NCI-H2171 treated with DMSO at 0.1 percent for 48 hours (cell line): ENCODE data around the gene GPALPP1.
A peak's percentile ranks its signal among the peaks of the same experiment; 100 is the strongest.
"Not testable (repeated sequence)": the region's sequence is repeated elsewhere in the genome, so short reads cannot be mapped to it uniquely, and the experiment has no call there.

Experiments
- DNase-seq: peaks from one replicate; lab custom pipeline; 2025; lab: John Stamatoyannopoulos, UW

The GPALPP1 gene

GRCh38 chr13:45007225-45007624, 17.9 kb downstream of the GPALPP1 start:
- no peak for DNase-seq

- no peak for DNase-seq
Measured at GRCh38 chr13:45007823-45008222, 18.5 kb downstream of the GPALPP1 start.

- no peak for DNase-seq
Measured at GRCh38 chr13:45011198-45011597, 21.9 kb downstream of the GPALPP1 start.

- DNase-seq, result no peak
Measured at GRCh38 chr13:45015300-45015699, 26.0 kb downstream of the GPALPP1 start.

GRCh38 chr13:45016792-45017425, 27.6 kb downstream of the GPALPP1 start:
- DNase-seq, result no peak

GRCh38 chr13:45019981-45020380, 30.6 kb downstream of the GPALPP1 start:
- not testable (repeated sequence) for DNase-seq

GRCh38 chr13:45021250-45021649, 31.9 kb downstream of the GPALPP1 start:
- DNase-seq, result no peak

- DNase-seq, result no peak
Measured at GRCh38 chr13:45024847-45025246, 35.5 kb downstream of the GPALPP1 start.

- no peak for DNase-seq
Measured at GRCh38 chr13:45034342-45034741, 45.0 kb downstream of the GPALPP1 start.

GRCh38 chr13:45036206-45036605, 46.9 kb downstream of the GPALPP1 start:
- DNase-seq, result no peak

GRCh38 chr13:45040173-45040572, 50.8 kb downstream of the GPALPP1 start:
- DNase-seq, result no peak

- DNase-seq, result no peak
Measured at GRCh38 chr13:45040622-45041021, 51.3 kb downstream of the GPALPP1 start.

GRCh38 chr13:45042539-45042938, 53.2 kb downstream of the GPALPP1 start:
- DNase-seq, result no peak

GRCh38 chr13:45046445-45046844, 57.1 kb downstream of the GPALPP1 start:
- no peak for DNase-seq

GRCh38 chr13:45047394-45048310, 58.3 kb downstream of the GPALPP1 start:
- DNase-seq, result peak; percentile 78

GRCh38 chr13:45048890-45049407, 59.6 kb downstream of the GPALPP1 start:
- DNase-seq, result no peak

GRCh38 chr13:45049478-45049877, 60.1 kb downstream of the GPALPP1 start:
- no peak for DNase-seq

GRCh38 chr13:45051315-45051714, 62.0 kb downstream of the GPALPP1 start:
- no peak for DNase-seq

GRCh38 chr13:45055198-45055901, 66.0 kb downstream of the GPALPP1 start:
- peak; percentile 64 for DNase-seq

GRCh38 chr13:45055902-45056648, 66.7 kb downstream of the GPALPP1 start:
- peak; percentile 4 for DNase-seq

GRCh38 chr13:45060062-45060461, 70.7 kb downstream of the GPALPP1 start:
- DNase-seq, result no peak
